Colonic mucosa (tissue), 4 donors: ENCODE measurements around the gene MRGPRG. TPM values are rescaled to one million over a fixed set of nuclear protein-coding genes. Genes with fewer than 3 reads are reported as not detected.

Experiments
- DNase-seq: peaks from one replicate; pipeline ENCODE4 v3.0.0-alpha.2; 2020
- H3K27ac ChIP-seq: fragments of 200-600 bp; one replicate; pipeline ENCODE4 v1.8.0; 2021
- H3K27me3 ChIP-seq: fragments of 200-600 bp; one replicate; pipeline ENCODE4 v1.8.0; 2021
- H3K36me3 ChIP-seq: fragments of 200-600 bp; one replicate; pipeline ENCODE4 v1.8.0; 2021
- H3K4me1 ChIP-seq: fragments of 200-600 bp; one replicate; pipeline ENCODE4 v1.8.0; 2021; ENCODE audit warnings: mild to moderate bottlenecking
- H3K4me3 ChIP-seq: fragments of 200-600 bp; one replicate; pipeline ENCODE4 v1.8.0; 2021
- H3K9ac ChIP-seq, 2 donors: one replicate each; pipeline ENCODE4 v1.7.0; 2013; ENCODE audit warnings: control low read depth in 2 of 2, low read depth in 2 of 2, low read length in 2 of 2
- H3K9me3 ChIP-seq: fragments of 200-600 bp; one replicate; pipeline ENCODE4 v1.8.0; 2021
- intact Hi-C: fragments of 100-400 bp; cut with DNase I; formaldehyde crosslinking; loops from one replicate; pipeline ENCODE4 v1.14.1; 2022
- total RNA-seq, 2 donors: library from RNA; stranded (reverse); fragmentation: NEBNext Ultra II Directional in 1 of 2; extraction: Animal tissue kit (Norgen Biotek cat#: 25700) in 1 of 2; gene quantifications; one replicate each; pipeline ENCODE4 v1.2.1, GENCODE V29; 2021
- TF ChIP-seq, protein P1 (sequence below): fragments of 200-600 bp; IDR thresholded peaks from one replicate; pipeline ENCODE4 v1.8.0; 2022; ENCODE audit warnings: antibody characterized with exemption, mild to moderate bottlenecking
- donor health status: healthy.
- donor health status: DM: no; HTN: no; CAD: no.
- donor health status: DM: no; HTN: no; CAD: no.

The MRGPRG gene
- total RNA-seq, 2 donors from 2014 or later = not detected

DNA sequence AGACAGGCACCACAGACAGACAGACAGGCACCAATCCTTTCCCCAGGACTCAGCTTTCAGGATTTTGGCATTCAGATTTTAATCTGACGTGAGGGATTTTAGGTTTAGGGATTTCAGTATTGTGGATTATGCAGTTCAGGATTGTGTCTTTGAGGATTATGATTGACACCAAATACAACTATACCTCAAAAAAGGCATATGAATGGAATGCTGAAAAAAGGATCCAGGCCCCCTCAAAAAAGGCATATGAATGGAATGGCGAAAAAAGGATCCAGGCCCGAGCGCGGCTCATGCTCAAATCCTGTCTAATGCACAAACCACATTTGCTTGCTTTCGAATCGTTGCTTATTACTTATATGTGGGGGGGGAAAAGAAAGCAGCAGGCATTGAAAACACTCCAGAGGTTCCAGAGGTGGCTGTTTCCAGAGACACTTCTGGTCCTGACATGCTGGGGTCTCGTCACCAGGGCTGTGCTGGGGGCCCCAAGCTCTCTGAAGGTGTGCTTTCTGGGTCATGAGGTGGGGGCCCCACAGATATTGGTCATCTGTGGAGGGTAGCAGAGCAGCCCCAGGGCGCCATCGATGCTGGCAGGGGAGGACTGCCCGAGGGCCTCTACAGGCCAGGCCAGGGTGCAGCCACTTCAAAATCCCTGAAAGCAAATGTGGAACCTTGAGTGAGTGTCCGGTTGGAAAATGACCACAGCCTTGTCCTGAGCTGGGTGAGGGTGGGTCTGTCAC, 36.7 kb downstream of the MRGPRG start:
- intact Hi-C loops = no loop called here
- H3K9me3 ChIP-seq = no peaks in the 10 kb centered on the region
- no peaks in the 10 kb centered on the region for H3K27me3 ChIP-seq
- no peaks in the 10 kb centered on the region for H3K36me3 ChIP-seq
- no peak overlapping the region for H3K4me3 ChIP-seq
- H3K9ac ChIP-seq = no peak overlapping the region
- TF ChIP-seq, protein P1, sequence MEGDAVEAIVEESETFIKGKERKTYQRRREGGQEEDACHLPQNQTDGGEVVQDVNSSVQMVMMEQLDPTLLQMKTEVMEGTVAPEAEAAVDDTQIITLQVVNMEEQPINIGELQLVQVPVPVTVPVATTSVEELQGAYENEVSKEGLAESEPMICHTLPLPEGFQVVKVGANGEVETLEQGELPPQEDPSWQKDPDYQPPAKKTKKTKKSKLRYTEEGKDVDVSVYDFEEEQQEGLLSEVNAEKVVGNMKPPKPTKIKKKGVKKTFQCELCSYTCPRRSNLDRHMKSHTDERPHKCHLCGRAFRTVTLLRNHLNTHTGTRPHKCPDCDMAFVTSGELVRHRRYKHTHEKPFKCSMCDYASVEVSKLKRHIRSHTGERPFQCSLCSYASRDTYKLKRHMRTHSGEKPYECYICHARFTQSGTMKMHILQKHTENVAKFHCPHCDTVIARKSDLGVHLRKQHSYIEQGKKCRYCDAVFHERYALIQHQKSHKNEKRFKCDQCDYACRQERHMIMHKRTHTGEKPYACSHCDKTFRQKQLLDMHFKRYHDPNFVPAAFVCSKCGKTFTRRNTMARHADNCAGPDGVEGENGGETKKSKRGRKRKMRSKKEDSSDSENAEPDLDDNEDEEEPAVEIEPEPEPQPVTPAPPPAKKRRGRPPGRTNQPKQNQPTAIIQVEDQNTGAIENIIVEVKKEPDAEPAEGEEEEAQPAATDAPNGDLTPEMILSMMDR = no peak
- DNase-seq = no peak
- H3K4me1 ChIP-seq = no peaks in the 10 kb centered on the region
- no peak overlapping the region for H3K27ac ChIP-seq

DNA sequence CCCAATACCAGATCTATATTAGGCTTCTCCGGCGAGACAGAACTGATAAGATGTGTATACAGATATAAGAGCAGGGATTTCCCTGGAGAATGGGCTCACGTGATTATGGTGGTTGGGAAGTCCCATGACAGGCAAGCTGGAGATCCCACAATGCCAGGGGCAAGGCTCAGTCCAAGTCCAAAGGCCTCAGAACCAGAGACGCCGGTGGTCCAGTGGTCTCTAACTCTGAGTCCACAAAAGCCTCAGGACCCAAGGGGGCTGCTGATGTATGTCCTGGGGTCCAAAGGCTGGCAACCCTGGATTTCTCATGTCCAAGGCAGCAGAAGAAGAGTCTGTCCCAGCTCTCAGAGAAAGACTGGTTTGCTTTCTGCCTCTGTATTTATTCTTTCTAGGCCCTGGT, 37.7 kb downstream of the MRGPRG start:
- Histone ChIP-seq H3K4me3 (no peak overlapping the region), H3K4me1 (no peaks in the 10 kb centered on the region), H3K9me3 (no peaks in the 10 kb centered on the region), H3K27ac (no peak overlapping the region), H3K36me3 (no peaks in the 10 kb centered on the region), H3K9ac (no peak overlapping the region), H3K27me3 (no peaks in the 10 kb centered on the region)
- intact Hi-C loops = no loop called here
- TF ChIP-seq, protein P1 = no peak
- no peak for DNase-seq

DNA sequence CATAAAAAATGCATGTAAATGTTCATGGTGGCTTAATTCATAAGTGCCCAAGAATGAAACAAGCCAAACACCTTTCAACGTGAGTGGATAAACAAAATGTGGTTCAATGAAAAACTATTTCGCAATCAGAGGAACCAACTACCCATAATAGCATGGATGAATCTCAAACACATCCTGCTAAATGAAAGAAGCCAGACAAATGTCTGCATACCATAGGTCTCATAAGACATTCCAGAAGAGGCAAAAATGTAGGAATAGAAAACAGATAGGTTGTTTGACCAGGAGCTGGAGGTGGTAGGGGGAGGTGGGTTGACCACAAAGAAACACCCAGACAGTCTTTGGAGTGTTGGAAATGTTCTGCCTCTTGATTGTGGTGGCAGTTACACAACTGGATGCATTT, 40.3 kb downstream of the MRGPRG start:
- H3K36me3 ChIP-seq = no peaks in the 10 kb centered on the region
- no peak overlapping the region for H3K27ac ChIP-seq
- no peaks in the 10 kb centered on the region for H3K9me3 ChIP-seq
- no peak overlapping the region for H3K4me3 ChIP-seq
- H3K4me1 ChIP-seq = no peaks in the 10 kb centered on the region
- intact Hi-C loops = no loop called here
- TF ChIP-seq, protein P1 = no peak
- H3K9ac ChIP-seq = no peak overlapping the region
- H3K27me3 ChIP-seq = no peaks in the 10 kb centered on the region
- DNase-seq = no peak

DNA sequence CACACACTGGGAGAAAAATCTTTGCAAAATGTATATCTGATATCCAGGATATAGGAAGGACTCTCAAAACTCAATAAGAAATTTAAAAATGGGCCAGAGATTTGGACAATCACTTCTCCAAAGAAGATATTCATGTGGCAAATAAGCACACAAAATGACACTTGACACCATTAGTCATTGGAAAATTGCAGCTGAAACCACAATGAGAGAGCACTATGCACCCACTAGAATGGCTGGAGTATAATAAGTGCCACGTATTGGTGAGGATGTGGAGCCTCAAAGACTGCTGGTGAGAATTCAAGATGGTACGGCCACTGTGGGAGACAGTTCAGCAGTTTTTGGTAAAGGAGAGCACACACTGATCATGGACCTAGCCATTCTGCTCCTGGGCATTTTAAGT, 40.7 kb downstream of the MRGPRG start:
- H3K36me3 ChIP-seq = no peaks in the 10 kb centered on the region
- intact Hi-C loops = no loop called here
- H3K27ac ChIP-seq = no peak overlapping the region
- no peak overlapping the region for H3K9ac ChIP-seq
- no peaks in the 10 kb centered on the region for H3K4me1 ChIP-seq
- TF ChIP-seq, protein P1 = no peak
- DNase-seq = no peak
- no peaks in the 10 kb centered on the region for H3K9me3 ChIP-seq
- H3K27me3 ChIP-seq = no peaks in the 10 kb centered on the region
- no peak overlapping the region for H3K4me3 ChIP-seq

DNA sequence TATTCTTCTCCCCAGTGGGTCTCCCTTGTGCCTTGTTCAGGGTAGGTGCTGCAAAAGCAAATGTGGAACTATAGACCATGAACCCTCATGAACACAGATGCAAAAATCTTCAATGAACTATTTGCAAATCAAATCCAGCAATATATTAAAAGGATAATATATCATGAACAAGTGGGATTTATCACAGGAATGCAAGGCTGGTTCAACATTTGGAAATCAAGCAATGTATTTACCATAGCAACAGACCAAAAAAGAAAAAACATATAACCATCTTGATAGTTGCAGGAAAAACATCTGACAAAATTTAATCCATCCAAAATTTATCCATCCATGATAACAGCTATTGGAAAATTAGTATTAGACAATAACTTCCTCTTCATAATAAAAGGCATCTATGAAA, 42.1 kb downstream of the MRGPRG start:
- no peaks in the 10 kb centered on the region for H3K36me3 ChIP-seq
- intact Hi-C loops = no loop called here
- no peak overlapping the region for H3K4me3 ChIP-seq
- no peak overlapping the region for H3K27ac ChIP-seq
- no peaks in the 10 kb centered on the region for H3K4me1 ChIP-seq
- TF ChIP-seq, protein P1 = no peak
- DNase-seq = no peak
- H3K27me3 ChIP-seq = no peaks in the 10 kb centered on the region
- no peaks in the 10 kb centered on the region for H3K9me3 ChIP-seq
- no peak overlapping the region for H3K9ac ChIP-seq
